ENCODE results near the gene SYT2. TPM values are rescaled to one million over a fixed set of nuclear protein-coding genes. Genes with fewer than 3 reads are reported as not detected.

Gene SYT2
- total and polyA plus RNA-seq, 2 of the 13 experiments (the other 11 are each of a cell fraction or from before 2014, with no cell fraction given), result not detected

GRCh38 chr1:202576816-202577215 lies 133.4 kb downstream of the SYT2 start (continued):
- TF ChIP-seq E2F2 (CRISPR knock-in tag; IDR thresholded peaks at IDR 0.05; ENCODE audit: borderline replicate concordance), result no peak
- TF ChIP-seq ZBTB26 (CRISPR knock-in tag; IDR thresholded peaks at IDR 0.05; ENCODE audit: borderline replicate concordance), result no peak
- no peak for TF ChIP-seq REXO4 (CRISPR knock-in tag; IDR thresholded peaks at IDR 0.05; ENCODE audit: borderline replicate concordance)
- no peak for TF ChIP-seq ZEB1 (IDR thresholded peaks at IDR 0.05; ENCODE audit: insufficient replicate concordance, low read depth)
- no peak for TF ChIP-seq ZNF160 (CRISPR knock-in tag; IDR thresholded peaks at IDR 0.05)
- TF ChIP-seq ZNF841 (CRISPR knock-in tag; IDR thresholded peaks at IDR 0.05; ENCODE audit: borderline replicate concordance), result no peak
- no peak for TF ChIP-seq SNAPC2 (CRISPR knock-in tag; IDR thresholded peaks at IDR 0.05)
- TF ChIP-seq ZBTB7A (CRISPR knock-in tag; IDR thresholded peaks at IDR 0.05), result no peak
- TF ChIP-seq HNF1A (IDR thresholded peaks at IDR 0.05; ENCODE audit: low read depth), result no peak
- no peak for TF ChIP-seq HNF1A (CRISPR knock-in tag; IDR thresholded peaks at IDR 0.05; ENCODE audit: borderline replicate concordance)
- TF ChIP-seq RXRA (CRISPR knock-in tag; IDR thresholded peaks at IDR 0.05), result no peak; the same call in 1 of the 2 replicates
- TF ChIP-seq CEBPG (CRISPR knock-in tag; IDR thresholded peaks at IDR 0.05), result peak; percentile 92
- no peak for TF ChIP-seq ZNF317 (CRISPR knock-in tag; IDR thresholded peaks at IDR 0.05)
- no peak for TF ChIP-seq RFX1 (IDR thresholded peaks at IDR 0.05)
- TF ChIP-seq ZNF687 (CRISPR knock-in tag; IDR thresholded peaks at IDR 0.05), result no peak
- no peak for TF ChIP-seq ZNF788 (CRISPR knock-in tag; IDR thresholded peaks at IDR 0.05; ENCODE audit: borderline replicate concordance)
- no peak for TF ChIP-seq ZNF333 (CRISPR knock-in tag; IDR thresholded peaks at IDR 0.05; ENCODE audit: borderline replicate concordance)
- no peak for TF ChIP-seq ZFAT (CRISPR knock-in tag; conservative IDR thresholded peaks at IDR 0.05)
- TF ChIP-seq HNF4A (CRISPR knock-in tag; IDR thresholded peaks at IDR 0.05), result peak; percentile 51; the same call in 1 of the 2 replicates
- TF ChIP-seq ZNF329 (CRISPR knock-in tag; IDR thresholded peaks at IDR 0.05; ENCODE audit: low read depth), result no peak
- TF ChIP-seq KAT7 (CRISPR knock-in tag; IDR thresholded peaks at IDR 0.05; ENCODE audit: borderline replicate concordance), result no peak
- no peak for TF ChIP-seq HDAC6 (IDR thresholded peaks at IDR 0.05; ENCODE audit: low read depth, low read length)
